T-helper 1 cell treated with Interleukin-12 subunit alpha and Interleukin-12 subunit beta and Interleukin-4 antibody, amounts not matched to agents 30 μg/mL and 1 μg/mL, for 36 hours (primary cell): ENCODE data around the gene PTPRT.

Source experiments
- H3K27ac Mint-ChIP-seq: one replicate; pipeline ENCODE4 v1.8.0; 2021; ENCODE audit warnings: mild to moderate bottlenecking, mixed read lengths
- H3K27me3 Mint-ChIP-seq: one replicate; pipeline ENCODE4 v1.8.0; 2021; ENCODE audit warnings: low read depth, mixed read lengths
- H3K36me3 Mint-ChIP-seq: one replicate; pipeline ENCODE4 v1.8.0; 2021; ENCODE audit warnings: low read depth, mixed read lengths
- H3K4me1 Mint-ChIP-seq: one replicate; pipeline ENCODE4 v1.8.0; 2021; ENCODE audit warnings: low read depth, mixed read lengths
- H3K4me3 Mint-ChIP-seq: one replicate; pipeline ENCODE4 v1.8.0; 2021; ENCODE audit warnings: mild to moderate bottlenecking, moderate library complexity, mixed read lengths
- H3K9me3 Mint-ChIP-seq: one replicate; pipeline ENCODE4 v1.8.0; 2021; ENCODE audit warnings: mixed read lengths

PTPRT gene

DNA sequence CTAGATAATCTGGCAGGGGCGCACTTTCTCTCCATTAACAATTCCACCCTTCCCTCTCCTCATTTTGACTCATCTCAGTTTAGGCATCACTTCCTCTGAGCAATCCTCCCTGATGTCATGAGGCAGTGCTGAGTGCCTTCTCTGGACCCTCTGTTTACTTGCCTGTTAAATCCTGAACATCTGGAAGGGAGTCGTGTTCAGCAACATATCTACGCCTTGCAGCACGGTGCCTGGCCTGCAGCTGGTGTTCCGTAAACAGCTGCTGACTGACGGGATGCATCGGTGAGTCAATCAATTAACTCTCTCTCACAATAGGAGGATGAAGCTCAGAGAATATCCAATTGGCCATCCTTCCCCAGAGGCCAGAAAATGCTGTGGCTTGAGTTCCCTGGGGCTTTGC is 613.5 kb downstream of the PTPRT start:
- Mint-ChIP-seq H3K27me3 (no peaks in the 10 kb centered on the region), H3K4me1 (no peaks in the 10 kb centered on the region), H3K4me3 (no peak overlapping the region), H3K27ac (no peak overlapping the region), H3K36me3 (no peaks in the 10 kb centered on the region), H3K9me3 (peaks cover 15% of the 10 kb centered on the region)

- H3K27me3 Mint-ChIP-seq, result no peaks in the 10 kb centered on the region
- no peaks in the 10 kb centered on the region for H3K4me1 Mint-ChIP-seq
- H3K9me3 Mint-ChIP-seq, result peaks cover 18% of the 10 kb centered on the region
- H3K36me3 Mint-ChIP-seq, result no peaks in the 10 kb centered on the region
- no peak overlapping the region for H3K27ac Mint-ChIP-seq
- H3K4me3 Mint-ChIP-seq, result no peak overlapping the region
Observed at GRCh38 chr20:42572320-42573016, 617.2 kb downstream of the PTPRT start.

GRCh38 chr20:42567409-42567808 is 622.3 kb downstream of the PTPRT start:
- no peak overlapping the region for H3K4me3 Mint-ChIP-seq
- no peaks in the 10 kb centered on the region for H3K4me1 Mint-ChIP-seq
- no peak overlapping the region for H3K27ac Mint-ChIP-seq
- no peaks in the 10 kb centered on the region for H3K27me3 Mint-ChIP-seq
- no peaks in the 10 kb centered on the region for H3K36me3 Mint-ChIP-seq
- peaks cover 18% of the 10 kb centered on the region for H3K9me3 Mint-ChIP-seq

GRCh38 chr20:42565235-42565995 is 624.3 kb downstream of the PTPRT start:
- H3K9me3 Mint-ChIP-seq, result peaks cover 5% of the 10 kb centered on the region
- no peak overlapping the region for H3K27ac Mint-ChIP-seq
- no peaks in the 10 kb centered on the region for H3K4me1 Mint-ChIP-seq
- no peaks in the 10 kb centered on the region for H3K27me3 Mint-ChIP-seq
- no peak overlapping the region for H3K4me3 Mint-ChIP-seq
- H3K36me3 Mint-ChIP-seq, result no peaks in the 10 kb centered on the region

- Mint-ChIP-seq H3K27me3 (no peaks in the 10 kb centered on the region), H3K4me3 (no peak overlapping the region), H3K4me1 (no peaks in the 10 kb centered on the region), H3K27ac (no peak overlapping the region), H3K9me3 (no peaks in the 10 kb centered on the region), H3K36me3 (no peaks in the 10 kb centered on the region)
Observed at GRCh38 chr20:42559665-42560064, 630.0 kb downstream of the PTPRT start.

GRCh38 chr20:42556575-42556974 is 633.1 kb downstream of the PTPRT start:
- no peaks in the 10 kb centered on the region for H3K9me3 Mint-ChIP-seq
- H3K27me3 Mint-ChIP-seq, result no peaks in the 10 kb centered on the region
- H3K36me3 Mint-ChIP-seq, result no peaks in the 10 kb centered on the region

DNA sequence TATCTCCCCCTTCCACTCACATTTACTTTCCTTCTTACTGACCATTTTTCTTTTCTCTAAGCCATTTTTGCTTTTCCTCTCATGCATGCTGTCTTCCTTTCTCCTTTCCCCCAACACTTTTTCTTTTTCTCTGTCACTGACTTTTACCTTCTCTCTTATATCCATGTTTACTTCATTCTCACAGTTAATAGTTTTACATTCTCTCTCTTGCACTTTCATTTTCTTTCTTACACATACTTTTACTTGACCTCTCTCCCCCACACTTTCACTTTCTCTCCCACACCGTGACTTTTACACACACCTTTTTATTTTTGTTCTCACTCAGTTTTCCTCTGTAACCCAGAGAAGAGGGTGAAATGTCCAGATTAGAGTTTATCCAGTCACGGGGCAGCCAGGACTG is 636.3 kb downstream of the PTPRT start:
- H3K4me3 Mint-ChIP-seq, result peak overlapping the region; percentile 30
- no peaks in the 10 kb centered on the region for H3K36me3 Mint-ChIP-seq
- peaks cover 6% of the 10 kb centered on the region for H3K4me1 Mint-ChIP-seq

More at GRCh38 chr20:42556575-42556974, 633.1 kb downstream of the PTPRT start:
- Mint-ChIP-seq H3K27ac (no peak overlapping the region), H3K4me1 (peaks cover 6% of the 10 kb centered on the region), H3K4me3 (no peak overlapping the region)

GRCh38 chr20:42549496-42549895 is 640.2 kb downstream of the PTPRT start:
- no peaks in the 10 kb centered on the region for H3K9me3 Mint-ChIP-seq
- no peaks in the 10 kb centered on the region for H3K27me3 Mint-ChIP-seq
- H3K36me3 Mint-ChIP-seq, result no peaks in the 10 kb centered on the region
- H3K4me3 Mint-ChIP-seq, result no peak overlapping the region
- H3K4me1 Mint-ChIP-seq, result peaks cover 6% of the 10 kb centered on the region
- no peak overlapping the region for H3K27ac Mint-ChIP-seq

More for the DNA sequence above, 636.3 kb downstream of the PTPRT start:
- no peaks in the 10 kb centered on the region for H3K9me3 Mint-ChIP-seq
- no peaks in the 10 kb centered on the region for H3K27me3 Mint-ChIP-seq
- peak overlapping the region; percentile 15 for H3K27ac Mint-ChIP-seq

DNA sequence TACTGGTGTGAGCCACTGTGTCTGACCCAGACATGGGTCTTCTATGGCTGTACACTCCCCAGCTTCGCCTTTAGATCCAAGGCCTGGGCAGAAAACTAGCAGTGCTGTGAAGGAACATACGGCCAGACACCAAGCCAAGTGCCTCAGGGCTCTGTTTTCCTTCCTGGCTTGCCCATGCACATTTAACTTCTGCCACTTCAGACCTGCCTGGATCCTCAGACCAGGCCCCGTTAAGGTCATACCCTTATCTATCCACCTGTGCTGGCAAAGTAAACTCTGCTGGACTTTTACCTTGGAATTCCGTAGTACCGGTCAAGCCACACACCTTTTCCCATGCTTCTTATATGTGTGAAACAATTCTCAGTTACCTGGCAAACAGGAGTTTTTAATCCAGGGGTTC is 644.8 kb downstream of the PTPRT start:
- Mint-ChIP-seq H3K27ac (no peak overlapping the region), H3K4me1 (no peaks in the 10 kb centered on the region), H3K36me3 (no peaks in the 10 kb centered on the region), H3K4me3 (no peak overlapping the region), H3K9me3 (no peaks in the 10 kb centered on the region), H3K27me3 (no peaks in the 10 kb centered on the region)

GRCh38 chr20:42532831-42533230 is 656.9 kb downstream of the PTPRT start:
- Mint-ChIP-seq H3K36me3 (no peaks in the 10 kb centered on the region), H3K9me3 (no peaks in the 10 kb centered on the region), H3K27ac (no peak overlapping the region), H3K4me1 (no peaks in the 10 kb centered on the region), H3K4me3 (no peak overlapping the region), H3K27me3 (no peaks in the 10 kb centered on the region)

- Mint-ChIP-seq H3K27me3 (no peaks in the 10 kb centered on the region), H3K4me1 (no peaks in the 10 kb centered on the region), H3K4me3 (no peak overlapping the region), H3K36me3 (no peaks in the 10 kb centered on the region), H3K9me3 (no peaks in the 10 kb centered on the region), H3K27ac (no peak overlapping the region)
Observed at GRCh38 chr20:42531508-42531961, 658.2 kb downstream of the PTPRT start.

- no peaks in the 10 kb centered on the region for H3K4me1 Mint-ChIP-seq
- no peak overlapping the region for H3K4me3 Mint-ChIP-seq
- H3K36me3 Mint-ChIP-seq, result no peaks in the 10 kb centered on the region
- no peaks in the 10 kb centered on the region for H3K27me3 Mint-ChIP-seq
- no peaks in the 10 kb centered on the region for H3K9me3 Mint-ChIP-seq
- no peak overlapping the region for H3K27ac Mint-ChIP-seq
Observed at GRCh38 chr20:42530855-42531448, 658.8 kb downstream of the PTPRT start.

GRCh38 chr20:42530191-42530590 is 659.5 kb downstream of the PTPRT start:
- H3K27ac Mint-ChIP-seq, result no peak overlapping the region
- no peaks in the 10 kb centered on the region for H3K36me3 Mint-ChIP-seq
- H3K4me3 Mint-ChIP-seq, result no peak overlapping the region
- H3K9me3 Mint-ChIP-seq, result no peaks in the 10 kb centered on the region
- no peaks in the 10 kb centered on the region for H3K4me1 Mint-ChIP-seq
- H3K27me3 Mint-ChIP-seq, result no peaks in the 10 kb centered on the region

DNA sequence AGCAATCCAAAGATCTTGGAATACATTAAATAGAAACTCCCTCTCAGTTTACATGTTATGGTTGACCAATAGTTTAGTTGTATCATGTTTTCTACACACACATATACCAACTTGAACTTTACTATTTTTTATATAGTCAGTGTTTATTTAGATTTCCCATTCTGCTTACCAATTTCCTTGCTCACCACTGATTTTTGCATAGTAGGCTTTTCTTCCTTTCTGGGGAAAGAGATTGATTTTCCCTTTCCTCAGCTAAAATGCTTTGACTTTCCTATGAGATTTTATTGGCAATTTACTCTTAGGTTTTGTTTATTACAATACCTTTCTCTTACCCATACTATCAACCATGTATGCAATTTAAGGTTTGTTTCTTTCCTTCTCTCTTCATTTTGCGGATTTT is 665.6 kb downstream of the PTPRT start:
- H3K4me3 Mint-ChIP-seq, result no peak overlapping the region
- no peak overlapping the region for H3K27ac Mint-ChIP-seq
- H3K27me3 Mint-ChIP-seq, result no peaks in the 10 kb centered on the region
- no peaks in the 10 kb centered on the region for H3K9me3 Mint-ChIP-seq
- H3K4me1 Mint-ChIP-seq, result no peaks in the 10 kb centered on the region
- no peaks in the 10 kb centered on the region for H3K36me3 Mint-ChIP-seq

GRCh38 chr20:42516692-42517091 is 673.0 kb downstream of the PTPRT start:
- H3K9me3 Mint-ChIP-seq, result peaks cover 4% of the 10 kb centered on the region
- no peaks in the 10 kb centered on the region for H3K4me1 Mint-ChIP-seq
- H3K27ac Mint-ChIP-seq, result no peak overlapping the region
- no peak overlapping the region for H3K4me3 Mint-ChIP-seq
- no peaks in the 10 kb centered on the region for H3K27me3 Mint-ChIP-seq
- no peaks in the 10 kb centered on the region for H3K36me3 Mint-ChIP-seq
